ENCODE results near the gene MICOS13.
"Not testable (repeated sequence)": the region's sequence is repeated elsewhere in the genome, so short reads cannot be mapped to it uniquely, and the experiment has no call there.

The MICOS13 gene

DNA sequence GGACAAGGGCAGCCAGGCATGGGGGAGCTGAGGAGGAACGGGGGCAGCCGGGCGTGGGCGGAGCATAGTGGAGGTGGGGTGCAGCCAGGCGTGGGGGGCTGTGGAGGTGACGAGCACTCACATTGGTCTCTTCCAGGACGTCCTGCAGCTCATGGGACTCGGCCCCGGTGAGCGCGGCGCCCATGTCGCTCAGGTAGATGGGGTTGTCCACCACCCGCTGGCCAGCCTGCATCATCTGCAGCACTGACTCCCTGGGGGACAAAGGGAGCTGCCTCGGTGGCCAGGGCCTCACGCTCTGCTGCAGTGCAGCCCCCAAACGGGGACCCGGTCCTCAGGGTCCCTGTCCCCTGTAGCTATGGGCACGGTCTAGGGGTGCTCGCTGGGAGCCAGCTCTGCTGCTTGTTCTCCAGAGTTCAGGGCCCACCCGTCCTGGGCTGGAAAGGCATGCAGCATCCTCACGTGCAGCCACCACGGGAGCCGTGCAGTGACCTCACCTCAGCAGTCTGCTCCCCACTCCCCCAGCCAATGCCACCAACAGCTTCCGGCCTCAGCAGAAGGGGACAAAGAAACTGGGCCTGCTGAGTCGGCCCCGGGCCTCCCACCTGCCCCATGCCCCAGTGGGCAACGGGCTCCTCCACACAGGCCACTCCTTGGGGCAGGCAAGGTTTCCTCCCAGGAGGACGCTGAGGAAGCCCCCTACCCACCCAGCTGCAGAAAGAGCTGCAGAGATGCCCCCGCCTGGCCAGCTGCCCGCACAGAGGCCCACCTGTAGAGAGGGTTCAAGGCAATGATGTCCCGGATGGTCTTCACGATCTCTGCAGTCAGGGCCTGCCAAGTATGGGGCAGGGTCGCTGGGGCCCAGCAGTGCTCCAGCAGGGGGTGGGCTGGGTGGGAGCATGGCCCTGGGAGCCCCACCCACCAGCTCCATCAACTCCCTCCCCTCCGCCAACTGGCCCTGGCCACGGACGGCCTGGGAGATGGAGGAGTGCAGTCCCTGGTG, 27.6 kb upstream of the MICOS13 start:
- Mint-ChIP-seq H3K9me3 (no peaks in the 10 kb centered on the region), H3K27me3 (no peaks in the 10 kb centered on the region), H3K4me1 (ENCODE audit: low read depth) (no peaks in the 10 kb centered on the region), H3K27ac (no peak overlapping the region), H3K36me3 (ENCODE audit: low read depth) (peaks cover 41% of the 10 kb centered on the region), H3K4me3 (no peak overlapping the region)

DNA sequence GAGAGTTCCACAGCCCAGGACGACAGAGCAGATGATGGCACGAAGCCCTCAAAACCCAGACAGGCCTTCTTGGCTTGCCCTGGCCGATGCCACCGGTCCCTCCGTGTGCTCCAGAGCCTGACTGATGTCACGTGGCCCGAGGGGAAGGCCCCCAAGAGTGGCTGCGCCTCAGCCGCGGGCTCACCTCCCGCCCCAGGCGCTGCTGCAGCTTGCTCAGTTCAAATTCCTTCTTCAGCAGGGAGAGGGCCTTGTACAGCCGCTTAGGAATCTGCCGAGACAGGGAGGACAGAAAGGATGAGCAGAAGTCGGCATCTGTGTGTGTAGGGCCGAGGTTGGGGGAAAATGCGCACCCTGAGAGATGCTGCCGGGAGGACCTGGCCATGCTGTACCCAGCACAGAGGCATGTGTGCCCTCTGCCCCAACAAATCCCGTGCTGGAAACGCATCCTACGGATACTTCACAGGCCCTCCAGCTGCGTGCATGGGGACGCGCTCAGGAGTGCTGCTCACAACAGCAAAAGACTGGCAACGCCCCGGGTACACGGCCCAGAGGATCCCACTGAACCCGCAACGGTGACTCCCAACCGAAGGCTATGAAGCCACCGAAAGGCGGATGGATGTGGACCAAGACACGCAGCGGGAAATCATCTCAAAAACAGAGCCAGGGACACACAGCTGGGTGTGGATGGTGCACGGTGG, 26.7 kb upstream of the MICOS13 start:
- H3K9me3 Mint-ChIP-seq, result no peaks in the 10 kb centered on the region

DNA sequence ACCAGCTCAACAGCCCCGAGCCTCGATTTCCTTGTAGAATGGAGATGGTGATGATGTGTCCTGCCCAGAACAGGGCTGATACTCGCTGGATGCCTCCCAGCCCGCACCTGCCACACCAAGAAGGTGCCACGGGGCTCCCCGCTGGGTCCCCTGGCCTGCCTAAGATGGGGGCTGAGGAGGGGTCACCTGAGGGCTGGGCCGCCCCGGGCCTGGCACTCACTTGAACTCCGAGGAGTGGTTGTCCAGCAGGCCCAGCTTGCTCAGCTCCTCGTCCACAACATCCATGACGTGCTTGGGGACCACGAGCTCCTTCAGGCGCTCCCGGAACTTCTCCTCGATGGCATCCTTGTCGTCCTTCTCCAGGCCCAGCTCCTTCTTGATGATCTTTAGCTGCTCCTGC, 25.2 kb upstream of the MICOS13 start:
- no peaks in the 10 kb centered on the region for H3K9me3 Mint-ChIP-seq
- H3K4me1 Mint-ChIP-seq (ENCODE audit: low read depth), result no peaks in the 10 kb centered on the region
- no peak overlapping the region for H3K27ac Mint-ChIP-seq
- no peak overlapping the region for H3K4me3 Mint-ChIP-seq
- H3K27me3 Mint-ChIP-seq, result no peaks in the 10 kb centered on the region
- H3K36me3 Mint-ChIP-seq (ENCODE audit: low read depth), result peaks cover 43% of the 10 kb centered on the region

More for the DNA sequence above, 26.7 kb upstream of the MICOS13 start:
- H3K27ac Mint-ChIP-seq, result no peak overlapping the region
- H3K36me3 Mint-ChIP-seq (ENCODE audit: low read depth), result peaks cover 37% of the 10 kb centered on the region
- H3K4me1 Mint-ChIP-seq (ENCODE audit: low read depth), result no peaks in the 10 kb centered on the region
- H3K27me3 Mint-ChIP-seq, result no peaks in the 10 kb centered on the region
- H3K4me3 Mint-ChIP-seq, result no peak overlapping the region

DNA sequence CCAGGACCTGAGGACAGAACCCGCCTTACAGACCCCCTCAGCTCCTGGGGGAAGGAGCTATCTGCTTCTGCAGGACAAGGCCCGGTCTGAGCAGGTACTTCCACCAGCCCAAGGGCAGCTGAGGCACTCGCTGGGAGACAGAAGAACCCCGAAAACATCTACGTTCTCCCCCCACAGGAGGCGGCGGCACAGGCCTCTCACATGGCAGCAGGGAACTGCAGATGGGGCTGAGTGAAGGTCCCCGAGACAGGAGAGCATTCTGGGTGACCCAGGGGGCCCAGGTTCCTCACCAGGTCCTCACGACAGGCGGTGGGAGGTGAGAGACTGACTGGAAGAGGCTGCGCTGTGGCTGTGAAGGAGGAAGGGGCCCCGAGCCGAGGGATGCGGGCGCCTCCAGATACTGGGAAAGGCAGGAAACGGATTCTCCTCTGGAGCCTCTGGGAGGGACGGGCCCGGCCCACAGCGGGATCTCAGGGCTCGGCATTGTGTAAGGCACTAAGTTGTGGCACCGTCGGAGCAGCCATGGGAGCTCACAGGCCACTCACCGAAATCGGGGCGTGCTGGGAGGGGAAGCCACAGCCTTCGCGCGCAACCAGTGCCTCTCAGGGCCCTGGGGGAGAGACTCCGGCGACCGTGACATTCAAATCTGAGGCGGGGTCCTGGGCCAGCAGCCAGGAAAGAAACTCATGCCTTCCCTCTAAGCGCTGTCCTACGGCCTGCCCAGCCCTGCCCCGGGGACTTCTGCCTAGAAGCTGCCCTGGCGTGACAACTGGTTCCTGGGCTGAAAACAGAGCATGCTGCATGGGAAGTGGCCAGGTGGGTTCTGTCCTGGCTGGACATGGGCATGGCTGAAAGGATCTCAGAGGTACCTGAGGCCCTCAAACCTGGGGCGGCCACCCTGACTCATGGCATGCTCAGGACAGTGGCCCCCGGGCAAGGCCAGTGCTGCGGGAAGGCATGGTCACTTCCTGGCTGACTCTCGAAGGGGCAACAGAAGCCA, 23.8 kb upstream of the MICOS13 start:
- no peak overlapping the region for H3K27ac Mint-ChIP-seq
- no peaks in the 10 kb centered on the region for H3K4me1 Mint-ChIP-seq (ENCODE audit: low read depth)
- no peaks in the 10 kb centered on the region for H3K9me3 Mint-ChIP-seq
- no peaks in the 10 kb centered on the region for H3K27me3 Mint-ChIP-seq
- H3K36me3 Mint-ChIP-seq (ENCODE audit: low read depth), result peaks cover 43% of the 10 kb centered on the region
- no peak overlapping the region for H3K4me3 Mint-ChIP-seq

DNA sequence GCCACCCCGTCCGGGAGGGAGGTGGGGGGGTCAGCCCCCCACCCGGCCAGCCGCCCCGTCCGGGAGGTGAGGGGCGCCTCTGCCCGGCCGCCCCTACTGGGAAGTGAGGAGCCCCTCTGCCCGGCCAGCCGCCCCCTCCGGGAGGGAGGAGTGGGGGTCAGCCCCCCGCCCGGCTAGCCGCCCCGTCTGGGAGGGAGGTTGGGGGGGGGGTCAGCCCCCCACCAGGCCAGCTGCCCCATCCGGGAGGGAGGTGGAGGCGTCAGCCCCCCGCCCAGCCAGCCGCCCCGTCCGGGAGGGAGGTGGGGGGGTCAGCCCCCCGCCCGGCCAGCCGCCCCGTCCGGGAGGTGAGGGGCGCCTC, 21.7 kb upstream of the MICOS13 start:
- not testable (repeated sequence) for H3K27ac Mint-ChIP-seq; H3K4me1 Mint-ChIP-seq (ENCODE audit: low read depth); H3K9me3 Mint-ChIP-seq; H3K4me3 Mint-ChIP-seq; H3K27me3 Mint-ChIP-seq
- peaks cover 45% of the 10 kb centered on the region for H3K36me3 Mint-ChIP-seq (ENCODE audit: low read depth)

DNA sequence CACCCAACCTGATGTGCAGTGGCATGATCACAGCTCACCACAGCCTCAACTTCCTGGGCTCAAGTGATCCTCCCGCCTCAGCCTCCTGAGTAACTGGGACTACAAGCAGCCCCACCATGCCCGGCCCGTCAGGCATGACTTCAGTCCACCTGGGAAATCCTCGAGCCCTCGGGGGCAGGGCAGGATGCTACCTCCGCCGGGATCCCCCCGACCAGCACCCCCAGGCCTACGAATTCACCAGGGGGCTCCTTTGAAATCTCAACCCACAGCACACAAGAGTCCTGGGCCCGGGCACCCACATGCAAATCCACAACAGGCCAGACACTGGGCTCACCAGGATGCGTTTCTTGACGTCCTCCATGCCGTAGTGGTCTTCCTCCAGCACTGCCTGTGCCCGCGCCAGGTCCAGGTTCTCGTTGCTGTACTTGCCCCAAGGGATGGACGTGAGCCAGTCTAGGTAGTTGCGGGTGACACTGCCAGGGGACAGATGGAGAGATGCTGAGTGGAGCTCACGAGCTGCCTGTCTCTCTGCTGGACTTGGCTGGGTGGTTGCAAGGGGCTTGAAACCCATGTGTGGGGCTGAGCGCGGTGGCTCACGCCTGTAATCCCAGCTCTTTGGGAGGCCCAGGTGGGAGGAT, 20.3 kb upstream of the MICOS13 start:
- Mint-ChIP-seq H3K4me3 (no peak overlapping the region), H3K36me3 (ENCODE audit: low read depth) (peaks cover 40% of the 10 kb centered on the region), H3K9me3 (no peaks in the 10 kb centered on the region), H3K4me1 (ENCODE audit: low read depth) (no peaks in the 10 kb centered on the region), H3K27me3 (no peaks in the 10 kb centered on the region), H3K27ac (no peak overlapping the region)

DNA sequence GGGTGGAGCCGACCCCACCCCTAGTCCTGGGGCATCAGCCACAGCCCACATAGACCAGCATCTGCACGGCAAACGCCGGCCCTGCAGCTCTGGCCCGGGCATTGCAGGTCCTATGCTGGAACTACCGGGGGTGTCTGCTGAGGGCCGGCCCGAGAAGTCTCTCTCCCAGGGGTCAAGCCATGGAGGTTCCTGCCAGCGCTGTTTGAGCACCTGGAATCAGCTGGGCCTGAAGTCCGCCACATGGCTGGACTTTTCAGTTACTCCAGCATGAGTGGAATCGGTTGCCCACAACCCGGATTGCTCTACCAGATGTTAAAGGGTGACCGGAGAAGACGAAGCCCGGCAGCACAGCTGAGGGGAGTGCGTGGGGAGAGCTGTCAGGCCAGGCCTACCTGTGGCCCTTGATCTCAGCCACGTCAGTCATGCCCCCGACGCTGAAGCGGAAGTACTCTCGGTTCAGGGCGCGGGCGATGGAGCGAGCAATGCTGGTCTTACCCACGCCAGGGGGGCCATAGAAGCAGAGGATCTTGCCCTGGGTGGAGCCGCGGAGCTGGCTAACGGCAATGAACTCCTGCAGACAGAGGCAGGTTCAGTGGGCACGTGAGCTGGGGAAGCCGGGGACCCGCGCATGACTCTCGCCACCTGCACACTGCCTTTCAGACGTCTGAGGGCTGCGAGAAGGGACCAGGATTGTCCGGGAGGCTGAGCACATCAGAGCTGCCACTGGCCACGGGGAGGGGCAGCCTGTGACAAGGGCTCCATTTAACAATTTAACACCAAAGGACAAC, 18.5 kb upstream of the MICOS13 start:
- no peak overlapping the region for H3K4me3 Mint-ChIP-seq
- H3K4me1 Mint-ChIP-seq (ENCODE audit: low read depth), result no peaks in the 10 kb centered on the region
- H3K9me3 Mint-ChIP-seq, result no peaks in the 10 kb centered on the region
- H3K36me3 Mint-ChIP-seq (ENCODE audit: low read depth), result peaks cover 44% of the 10 kb centered on the region
- no peaks in the 10 kb centered on the region for H3K27me3 Mint-ChIP-seq
- no peak overlapping the region for H3K27ac Mint-ChIP-seq

DNA sequence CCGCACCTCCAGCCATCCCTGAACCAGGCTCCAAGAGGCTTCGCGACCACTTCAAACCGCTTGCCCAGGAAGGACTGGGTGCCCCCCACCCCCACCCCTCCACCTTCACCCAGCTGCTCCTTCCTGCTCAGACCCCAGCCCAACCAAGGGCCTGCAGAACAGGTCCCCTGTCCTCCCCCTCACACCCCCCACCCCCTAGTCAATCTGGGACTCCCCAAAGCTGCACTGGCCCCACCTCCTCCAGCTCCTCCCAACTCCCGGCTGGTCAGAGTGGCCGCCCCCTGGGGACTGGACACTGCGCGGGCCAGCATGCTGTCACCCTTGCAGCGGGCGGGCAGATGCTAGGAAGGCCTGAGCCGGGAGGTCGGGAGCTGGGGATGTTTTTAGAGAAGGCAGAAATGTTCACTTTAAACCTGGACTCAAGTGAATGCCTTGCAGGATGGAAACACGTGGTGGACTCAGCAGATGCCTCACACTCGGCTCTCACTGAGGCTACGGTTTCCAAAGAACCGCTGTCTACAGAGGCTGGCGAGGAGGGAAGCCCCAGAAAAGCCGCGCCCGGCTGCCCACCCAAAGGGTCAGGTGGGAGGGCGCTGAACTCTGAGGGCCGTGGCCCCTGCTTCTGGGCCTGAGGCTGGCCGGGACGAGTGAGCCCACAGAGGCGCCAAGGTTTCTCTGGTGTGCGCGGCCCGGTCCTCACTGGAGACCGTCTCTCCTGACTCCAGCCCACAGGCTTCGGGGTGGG, 17.7 kb upstream of the MICOS13 start:
- H3K4me3 Mint-ChIP-seq, result no peak overlapping the region
- H3K36me3 Mint-ChIP-seq (ENCODE audit: low read depth), result peaks cover 38% of the 10 kb centered on the region
- no peaks in the 10 kb centered on the region for H3K27me3 Mint-ChIP-seq
- peaks cover 2% of the 10 kb centered on the region for H3K4me1 Mint-ChIP-seq (ENCODE audit: low read depth)
- H3K9me3 Mint-ChIP-seq, result no peaks in the 10 kb centered on the region
- no peak overlapping the region for H3K27ac Mint-ChIP-seq

DNA sequence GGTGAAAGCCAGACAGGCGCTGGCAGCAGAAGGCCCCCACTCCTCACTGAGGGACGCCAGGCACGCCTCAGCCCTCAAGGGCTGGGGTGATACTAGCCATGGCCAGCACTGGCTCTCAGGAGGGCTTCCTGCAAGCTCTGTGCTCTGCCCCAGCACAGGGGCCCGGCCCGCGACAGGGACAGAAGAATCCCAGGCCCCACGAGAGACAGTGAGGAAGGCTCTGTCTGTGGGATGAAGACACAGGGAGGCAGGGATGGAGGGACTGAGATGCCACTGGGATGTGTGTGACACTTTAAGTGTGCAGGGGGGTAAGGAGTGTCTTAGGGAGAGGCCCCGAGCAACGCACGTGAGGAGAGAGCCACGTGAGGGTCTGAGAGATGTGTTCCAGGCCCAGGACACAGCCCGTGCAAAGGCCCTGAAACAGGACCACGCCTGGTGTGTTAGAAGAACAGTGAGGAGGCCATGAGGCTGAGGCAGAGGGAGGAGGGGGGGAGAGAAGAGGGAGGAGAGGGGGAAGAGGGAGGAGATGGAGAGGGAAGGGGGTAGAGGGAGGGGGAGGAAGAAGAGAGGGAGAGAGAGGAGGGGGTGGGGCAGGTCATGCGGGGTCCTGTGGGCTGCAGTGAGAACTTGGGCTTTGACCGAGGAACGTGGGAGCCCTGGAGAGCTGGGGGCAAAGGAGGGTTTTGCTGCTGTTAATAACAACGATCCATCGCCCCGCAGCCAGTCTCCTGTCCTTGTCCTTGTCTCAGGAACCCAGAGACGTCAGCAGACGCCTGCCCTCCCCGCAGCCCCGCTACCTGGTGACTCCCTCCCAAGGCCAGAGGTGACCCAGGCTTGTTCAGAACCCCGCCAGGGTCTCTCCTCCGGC, 16.9 kb upstream of the MICOS13 start:
- Mint-ChIP-seq H3K9me3 (no peaks in the 10 kb centered on the region), H3K4me1 (ENCODE audit: low read depth) (peaks cover 10% of the 10 kb centered on the region), H3K27ac (no peak overlapping the region), H3K27me3 (no peaks in the 10 kb centered on the region), H3K36me3 (ENCODE audit: low read depth) (peaks cover 45% of the 10 kb centered on the region), H3K4me3 (no peak overlapping the region)

DNA sequence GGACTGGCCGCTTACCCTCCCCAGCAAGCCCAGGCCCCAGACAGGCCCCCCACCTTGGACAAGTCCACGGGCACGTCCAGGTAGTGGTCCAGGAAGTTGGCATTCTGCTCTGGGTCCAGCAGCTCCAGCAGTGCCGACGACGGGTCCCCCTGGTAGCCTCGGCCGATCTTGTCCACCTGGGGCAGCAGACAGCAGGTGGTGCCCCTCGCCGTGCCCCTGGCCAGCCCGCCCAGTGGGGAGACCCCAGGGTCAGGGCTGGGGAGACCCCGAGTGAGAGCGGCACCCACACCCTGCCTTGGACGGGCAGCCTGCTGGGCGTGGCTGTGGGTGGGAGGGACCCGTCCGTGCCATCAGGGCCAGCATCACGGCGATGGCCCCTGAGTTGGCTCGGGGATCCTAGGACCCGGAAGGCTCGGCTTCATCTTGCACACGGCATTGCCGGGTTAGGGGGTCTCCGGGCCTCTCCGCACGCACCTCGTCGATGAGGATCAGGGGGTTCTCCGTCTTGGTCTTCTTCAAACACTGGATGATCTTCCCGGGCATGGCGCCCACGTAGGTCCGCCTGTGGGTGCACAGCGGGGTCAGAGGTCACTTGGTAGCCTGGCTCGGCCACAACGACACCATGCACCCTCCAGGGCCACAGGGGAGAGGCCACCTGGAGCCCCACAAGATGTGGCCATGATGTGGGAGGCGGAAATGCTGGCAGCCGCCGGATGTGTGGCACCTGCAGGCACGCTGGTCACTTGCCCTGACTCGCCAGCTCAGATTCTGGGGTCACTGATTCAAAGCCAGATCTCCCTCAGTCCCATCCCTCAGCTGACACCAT, 16.1 kb upstream of the MICOS13 start:
- Mint-ChIP-seq H3K9me3 (no peaks in the 10 kb centered on the region), H3K36me3 (ENCODE audit: low read depth) (peaks cover 48% of the 10 kb centered on the region), H3K4me3 (peak overlapping the region; percentile 30), H3K27me3 (no peaks in the 10 kb centered on the region), H3K4me1 (ENCODE audit: low read depth) (peaks cover 18% of the 10 kb centered on the region), H3K27ac (peak overlapping the region; percentile 26)

DNA sequence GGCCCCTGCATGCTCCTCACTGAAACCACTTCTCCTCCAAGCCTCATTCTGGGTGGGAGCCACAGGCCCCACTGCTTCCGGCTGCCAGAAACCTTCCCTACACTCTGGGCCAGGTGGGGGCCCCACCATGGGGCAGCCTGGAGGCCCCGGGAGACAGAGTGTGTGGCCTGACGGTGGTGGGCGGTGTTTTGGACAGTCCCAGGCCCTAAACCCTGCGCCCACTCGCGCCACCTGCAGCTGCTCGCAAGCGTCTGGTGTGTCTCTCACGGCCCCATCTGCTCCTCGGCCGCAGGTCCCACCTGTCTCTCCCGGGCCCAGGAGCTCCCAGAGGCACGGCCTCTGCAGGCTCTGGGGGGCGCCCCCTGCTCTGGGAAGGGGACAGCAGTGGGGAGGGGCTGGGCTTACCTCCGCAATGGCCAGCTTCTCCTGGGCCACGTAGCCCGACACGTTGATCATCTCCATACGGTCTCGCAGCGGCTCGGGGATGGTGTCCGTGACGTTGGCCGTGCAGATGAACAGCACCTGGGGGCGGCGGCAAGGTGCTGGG, 15.4 kb upstream of the MICOS13 start:
- Mint-ChIP-seq H3K4me3 (no peak overlapping the region), H3K36me3 (ENCODE audit: low read depth) (peaks cover 46% of the 10 kb centered on the region), H3K27me3 (no peaks in the 10 kb centered on the region), H3K4me1 (ENCODE audit: low read depth) (peaks cover 22% of the 10 kb centered on the region), H3K27ac (no peak overlapping the region), H3K9me3 (no peaks in the 10 kb centered on the region)
